HG03045 (cell line): ENCODE results near the gene CXorf65.

Experiments
- ATAC-seq: cut with Tn5 transposase; IDR thresholded peaks from one replicate; pipeline ENCODE4 v1.9.1; 2021; ENCODE audit warnings: mild to moderate bottlenecking, moderate library complexity; ENCODE audit not compliant: unreplicated experiment

Gene CXorf65

DNA sequence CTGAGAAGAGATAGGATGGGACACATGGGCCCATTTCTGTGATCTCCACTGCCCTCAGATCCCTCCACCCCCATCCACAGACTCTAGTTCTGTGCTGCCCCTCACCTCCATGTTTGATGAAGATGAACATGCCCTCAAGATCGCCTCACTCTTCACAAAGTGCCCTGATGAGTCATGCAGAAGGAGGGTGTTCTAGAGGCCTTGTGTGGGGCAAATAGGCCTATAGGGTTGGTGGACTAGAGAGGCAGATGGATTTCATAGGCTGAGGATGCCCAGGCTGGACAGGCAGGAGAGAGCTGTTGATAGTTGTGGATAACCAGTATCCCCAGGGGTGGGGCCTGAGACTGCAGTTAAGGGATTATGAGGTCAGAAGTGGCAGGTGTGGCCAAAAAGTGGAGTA, at the start of gene CXorf65:
TSS of gene CXorf65 (minus strand) at position 314 of the 400 bp plus-strand sequence. CDS start at position 130, 184 bp downstream.
- no peak for ATAC-seq

GRCh38 chrX:71154641-71155040, 48.1 kb upstream of the CXorf65 start:
- ATAC-seq = no peak

DNA sequence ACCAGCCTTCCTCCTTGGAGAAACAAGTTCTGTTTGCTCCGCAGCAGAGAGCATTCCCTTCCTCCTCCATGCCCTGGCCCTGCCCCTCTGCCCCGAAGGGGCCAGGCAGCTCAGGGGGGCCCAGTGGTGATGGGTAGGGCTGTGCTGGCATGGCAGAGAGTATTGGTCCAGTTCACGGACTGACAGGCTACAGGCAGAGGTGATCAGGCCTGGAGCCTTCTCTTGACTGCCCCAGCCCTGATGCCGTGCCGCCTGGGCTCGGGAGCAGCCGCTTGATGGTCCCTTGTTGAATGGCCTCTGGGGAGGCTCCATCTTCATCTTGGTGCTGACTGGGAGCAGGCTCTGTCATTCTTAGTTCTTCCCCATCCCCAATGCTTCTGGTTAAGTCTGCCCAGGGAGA, 47.7 kb upstream of the CXorf65 start:
- no peak for ATAC-seq

DNA sequence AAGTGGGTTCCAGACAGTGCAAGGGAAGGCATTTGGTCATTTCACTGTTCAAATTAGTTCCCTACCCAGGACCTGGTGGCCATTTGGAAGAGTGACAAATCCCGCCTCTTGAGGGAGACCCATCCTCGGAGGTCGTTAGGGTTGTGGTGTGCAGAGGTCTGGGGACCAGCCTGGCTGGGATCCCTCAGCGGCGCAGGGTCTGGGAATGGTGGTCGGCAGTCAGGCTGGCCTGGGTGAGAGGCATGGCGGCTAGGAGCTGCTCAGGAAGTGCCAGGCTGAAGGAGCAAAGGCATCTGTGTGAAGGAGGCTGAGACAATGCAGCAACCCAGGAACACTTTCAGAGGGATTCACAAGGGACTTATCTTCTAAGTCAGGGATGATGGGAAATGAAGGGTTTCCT, 44.8 kb upstream of the CXorf65 start:
- ATAC-seq = no peak

DNA sequence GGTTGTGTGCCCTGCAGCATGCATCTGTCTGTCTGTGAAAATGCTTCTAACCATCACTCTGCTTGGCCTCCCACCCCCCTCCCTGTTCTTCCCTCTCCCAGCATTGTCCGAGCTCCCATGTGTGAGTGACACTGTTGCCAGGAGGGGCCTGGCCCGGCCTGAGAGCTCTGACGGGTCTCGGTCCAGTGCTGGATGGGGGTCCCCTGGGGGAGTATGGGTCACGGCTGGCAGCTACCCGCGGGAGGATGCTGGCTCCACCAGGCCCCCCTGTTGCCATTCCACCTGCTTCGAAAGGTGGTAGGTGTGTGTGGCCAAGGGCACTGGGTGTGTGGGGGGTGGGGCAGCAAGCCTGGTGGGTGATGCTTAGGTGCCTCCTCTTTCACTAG, 41.7 kb upstream of the CXorf65 start:
- ATAC-seq = no peak

- no peak for ATAC-seq
These were observed 41.1 kb upstream of the CXorf65 start for GRCh38 chrX:71147496-71148277.

DNA sequence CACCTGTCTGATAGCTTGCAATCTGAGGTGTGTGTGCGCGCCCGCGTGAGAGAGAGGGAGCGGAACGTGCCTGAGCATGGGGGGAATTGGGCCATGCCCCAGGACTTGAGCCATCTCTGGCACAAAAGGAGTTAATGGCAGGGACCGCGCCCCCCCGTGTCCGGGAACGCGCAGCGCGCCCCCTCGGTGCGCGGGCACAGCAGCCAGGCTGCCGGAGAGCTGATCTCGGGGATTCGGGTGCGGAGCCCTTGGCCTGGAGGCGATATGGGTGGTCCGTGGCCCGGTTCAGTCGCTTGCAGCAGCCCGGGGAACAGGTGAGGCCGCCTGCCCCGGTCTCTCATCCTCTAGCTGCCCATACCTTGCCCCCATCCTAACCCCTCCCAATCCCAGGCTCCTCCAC, 38.1 kb upstream of the CXorf65 start, which contains the start of gene NLGN3:
TSS of gene NLGN3 (plus strand) at position 191 of the 400 bp plus-strand sequence. CDS start 2,909 bp downstream, outside the sequence.
- no peak for ATAC-seq

GRCh38 chrX:71143508-71143907, 37.0 kb upstream of the CXorf65 start:
- no peak for ATAC-seq

DNA sequence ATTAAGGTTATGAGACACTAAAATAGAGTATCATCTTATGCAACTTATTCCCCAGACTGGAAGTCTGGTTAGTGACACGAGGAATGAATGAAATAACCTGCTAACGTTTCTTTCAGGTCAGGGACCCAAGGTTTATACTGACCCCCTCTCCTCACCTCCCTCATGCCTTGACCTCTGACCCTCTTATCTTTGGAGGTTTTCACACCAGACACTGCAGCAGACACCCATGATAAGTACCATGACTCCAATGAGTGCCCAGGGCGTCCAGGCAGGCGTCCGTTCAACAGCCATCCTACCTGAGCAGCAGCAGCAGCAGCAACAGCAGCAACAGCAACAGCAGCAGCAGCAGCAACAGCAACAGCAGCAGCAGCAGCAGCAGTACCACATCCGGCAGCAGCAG, 33.9 kb upstream of the CXorf65 start:
- ATAC-seq = no peak

- no peak for ATAC-seq
These were observed 25.0 kb upstream of the CXorf65 start for GRCh38 chrX:71131510-71131909.

GRCh38 chrX:71128915-71129765, 22.6 kb upstream of the CXorf65 start:
- peak; percentile 67 for ATAC-seq

DNA sequence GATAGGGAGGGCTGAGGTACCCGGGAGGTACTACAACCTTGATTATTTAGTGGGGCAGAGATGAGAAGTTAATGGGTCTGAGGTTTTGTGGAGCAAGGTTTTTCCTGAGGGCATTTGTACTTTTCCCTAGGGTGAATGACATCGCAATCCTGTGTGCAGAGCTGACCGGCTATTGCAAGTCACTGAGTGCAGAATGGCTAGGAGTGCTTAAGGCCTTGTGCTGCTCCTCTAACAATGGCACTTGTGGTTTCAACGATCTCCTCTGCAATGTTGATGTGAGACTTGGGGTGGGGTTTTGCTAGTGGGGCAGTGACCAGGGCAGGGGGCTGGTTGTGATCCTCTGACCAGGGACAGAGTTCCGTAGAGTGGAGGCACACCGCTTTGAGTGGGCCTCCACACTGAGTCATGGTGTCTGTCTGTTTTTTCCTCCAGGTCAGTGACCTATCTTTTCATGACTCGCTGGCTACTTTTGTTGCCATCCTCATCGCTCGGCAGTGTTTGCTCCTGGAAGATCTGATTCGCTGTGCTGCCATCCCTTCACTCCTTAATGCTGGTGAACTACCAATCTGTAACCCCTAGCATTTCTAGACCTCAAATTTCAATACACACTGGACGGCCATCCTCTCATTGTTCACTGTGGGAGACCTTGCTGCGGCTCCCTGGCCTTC, 21.8 kb upstream of the CXorf65 start:
- ATAC-seq = no peak

DNA sequence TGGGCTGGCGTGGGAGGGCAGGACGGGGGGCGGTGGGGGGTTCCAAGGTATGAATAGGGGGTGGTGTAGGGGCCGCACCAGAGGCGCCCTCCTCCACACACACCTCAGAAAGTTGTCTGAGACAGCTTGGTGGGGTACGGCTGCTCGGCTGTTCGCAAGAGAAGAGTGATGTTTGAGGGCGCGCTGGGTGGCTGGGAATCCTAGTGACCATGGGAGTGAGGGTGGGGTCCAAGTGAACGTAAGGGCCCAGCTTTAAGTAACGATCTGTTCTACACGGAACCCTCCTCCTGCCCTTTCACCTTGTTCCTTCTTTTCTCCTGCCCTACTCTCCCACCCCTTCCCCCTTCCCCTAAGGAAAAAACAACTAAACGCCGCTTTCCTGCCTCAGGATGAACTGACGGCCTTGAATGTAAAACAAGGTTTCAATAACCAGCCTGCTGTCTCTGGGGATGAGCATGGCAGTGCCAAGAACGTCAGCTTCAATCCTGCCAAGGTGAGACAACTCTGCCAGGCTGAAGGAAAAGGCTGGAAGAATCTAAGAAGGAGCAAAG, 12.5 kb upstream of the CXorf65 start:
- ATAC-seq = peak; percentile 6

GRCh38 chrX:71118032-71118984, 11.8 kb upstream of the CXorf65 start, which contains the start of gene MED12:
TSS of gene MED12 (plus strand) at chrX:71118596. CDS start at chrX:71118755, 159 bp downstream.
- ATAC-seq = peak; percentile 92

DNA sequence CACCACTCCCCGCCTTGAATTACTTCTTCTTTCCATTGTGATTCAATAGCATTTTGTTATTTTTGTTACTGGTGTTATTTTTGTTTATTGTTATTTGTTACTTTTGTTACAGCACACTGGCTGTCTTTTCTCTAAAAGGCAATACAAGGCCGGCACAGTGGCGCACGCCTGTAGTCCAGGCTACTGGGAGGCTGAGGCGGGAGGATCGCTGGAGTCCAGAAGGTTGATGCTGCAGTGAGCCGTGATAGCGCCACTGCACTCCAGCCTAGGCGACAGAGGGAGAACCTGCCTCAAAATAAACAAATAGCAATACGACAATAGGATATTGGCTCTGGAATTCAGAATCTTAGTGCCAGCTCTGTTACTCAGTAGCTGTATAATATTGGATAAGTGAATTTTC, 10.8 kb upstream of the CXorf65 start:
- ATAC-seq = no peak

DNA sequence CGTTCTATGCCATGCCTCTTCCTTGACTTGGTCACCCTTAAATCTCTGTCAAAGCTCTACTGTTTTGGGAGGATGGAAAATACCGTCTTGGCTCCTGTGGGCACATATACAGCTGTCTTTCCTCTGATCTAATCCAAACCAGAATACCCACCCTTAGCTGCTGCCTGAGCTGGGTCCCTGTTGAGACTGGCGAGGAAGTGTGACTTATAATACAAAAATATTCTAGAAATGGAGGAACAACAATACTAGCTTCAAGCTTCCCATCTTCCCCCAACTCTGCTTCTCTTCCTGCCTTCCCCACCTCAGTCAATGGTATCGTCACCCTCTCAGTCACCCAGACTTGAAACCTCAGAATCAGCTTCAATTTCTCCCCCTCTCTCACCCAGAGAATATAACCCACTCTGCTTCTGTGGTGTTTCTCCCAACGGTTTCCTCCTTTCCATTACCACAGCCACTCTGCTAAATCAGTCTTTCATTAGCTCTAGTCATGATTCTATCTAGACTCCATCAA, 5.4 kb upstream of the CXorf65 start:
- peak; percentile 35 for ATAC-seq

- ATAC-seq = peak; percentile 89
These were observed 4.8 kb upstream of the CXorf65 start, which contains the start of gene IL2RG for GRCh38 chrX:71111141-71111843. TSS of gene IL2RG (minus strand) at chrX:71111577. CDS start at chrX:71111539, 38 bp downstream.

- ATAC-seq = no peak
These were observed 2.5 kb upstream of the CXorf65 start for GRCh38 chrX:71109051-71109450.
